ENCODE results near the gene PLEKHH3.

- TF ChIP-seq YY1 (IDR thresholded peaks at IDR 0.05; ENCODE audit: insufficient read depth, insufficient read length) (no peak), ZNF274 (IDR thresholded peaks at IDR 0.05; ENCODE audit: low read depth, low read length) (no peak)
These were observed 23.3 kb downstream of the PLEKHH3 start for GRCh38 chr17:42653179-42654124.
